Osteoblast (primary cell): Measurements from ENCODE around the gene TLK1. TPM values are rescaled to one million over a fixed set of nuclear protein-coding genes. Genes with fewer than 3 reads are reported as not detected.

Experiments
- DNase-seq: peaks from one replicate; pipeline ENCODE4 v3.0.0; 2011; ENCODE audit warnings: low spot score, mixed read lengths; ENCODE audit not compliant: insufficient read length; ENCODE audit errors: missing footprints
- H2AFZ ChIP-seq: 2 replicates; pipeline ENCODE4 v1.6.0; 2011; ENCODE audit warnings: mild to moderate bottlenecking, low read length
- H3K27ac ChIP-seq: 2 replicates; pipeline ENCODE4 v1.5.1; 2011; ENCODE audit warnings: mild to moderate bottlenecking, low read depth, low read length, moderate library complexity
- H3K27me3 ChIP-seq: 2 replicates; pipeline ENCODE4 v1.6.0; 2012; ENCODE audit warnings: mild to moderate bottlenecking, control low read depth, inconsistent platforms, low read length, moderate library complexity; ENCODE audit not compliant: insufficient read depth
- H3K36me3 ChIP-seq: 2 replicates; pipeline ENCODE4 v1.5.1; 2011; ENCODE audit warnings: mild to moderate bottlenecking, low read length, control low read depth, moderate library complexity; ENCODE audit not compliant: insufficient read depth
- H3K4me1 ChIP-seq: 2 replicates; pipeline ENCODE4 v1.5.1; 2011; ENCODE audit warnings: mild to moderate bottlenecking, low read length, control low read depth, moderate library complexity; ENCODE audit not compliant: insufficient read depth
- H3K4me2 ChIP-seq: 2 replicates; pipeline ENCODE4 v1.6.0; 2011; ENCODE audit warnings: mild to moderate bottlenecking, low read length; ENCODE audit not compliant: insufficient read depth
- H3K4me3 ChIP-seq: fragments of 200-600 bp; sonication (generic); 3 replicates; pipeline ENCODE4 v1.5.1; 2012; ENCODE audit warnings: mild to moderate bottlenecking, low read length, inconsistent platforms; ENCODE audit not compliant: insufficient read depth
- H3K79me2 ChIP-seq: 2 replicates; pipeline ENCODE4 v1.6.0; 2012; ENCODE audit warnings: mild to moderate bottlenecking, low read length, control low read depth, inconsistent platforms; ENCODE audit not compliant: insufficient read depth
- H3K9me3 ChIP-seq: 2 replicates; pipeline ENCODE4 v1.5.1; 2011; ENCODE audit warnings: low read depth, low read length, control low read depth
- H4K20me1 ChIP-seq: 2 replicates; pipeline ENCODE4 v1.6.0; 2012; ENCODE audit warnings: mild to moderate bottlenecking, low read length, control low read depth; ENCODE audit not compliant: insufficient read depth
- CTCF ChIP-seq: IDR thresholded peaks from 2 replicates; pipeline ENCODE4 v1.5.1; 2011; ENCODE audit warnings: mild to moderate bottlenecking, low read depth, low read length, moderate library complexity; ENCODE audit errors: extremely low read depth
- total RNA-seq: library from RNA; depleted of rRNA; stranded (reverse); fragments of >200 nt; gene quantifications from 2 replicates; pipeline ENCODE4 v1.2.3, GENCODE V29; 2012

TLK1 gene
- total RNA-seq, 1 donor: 22.1 TPM

GRCh38 chr2:171206422-171207115 lies 45.9 kb upstream of the TLK1 start:
- H3K36me3 ChIP-seq: no peaks in the 10 kb centered on the region
- H2AFZ ChIP-seq: no peak overlapping the region
- no peak overlapping the region for H3K4me2 ChIP-seq
- no peak for DNase-seq
- H3K4me3 ChIP-seq: no peak overlapping the region
- H4K20me1 ChIP-seq: no peaks in the 10 kb centered on the region
- no peaks in the 10 kb centered on the region for H3K4me1 ChIP-seq
- no peaks in the 10 kb centered on the region for H3K79me2 ChIP-seq
- no peaks in the 10 kb centered on the region for H3K27me3 ChIP-seq
- no peaks in the 10 kb centered on the region for H3K9me3 ChIP-seq
- no peak for TF ChIP-seq CTCF
- no peak overlapping the region for H3K27ac ChIP-seq

DNA sequence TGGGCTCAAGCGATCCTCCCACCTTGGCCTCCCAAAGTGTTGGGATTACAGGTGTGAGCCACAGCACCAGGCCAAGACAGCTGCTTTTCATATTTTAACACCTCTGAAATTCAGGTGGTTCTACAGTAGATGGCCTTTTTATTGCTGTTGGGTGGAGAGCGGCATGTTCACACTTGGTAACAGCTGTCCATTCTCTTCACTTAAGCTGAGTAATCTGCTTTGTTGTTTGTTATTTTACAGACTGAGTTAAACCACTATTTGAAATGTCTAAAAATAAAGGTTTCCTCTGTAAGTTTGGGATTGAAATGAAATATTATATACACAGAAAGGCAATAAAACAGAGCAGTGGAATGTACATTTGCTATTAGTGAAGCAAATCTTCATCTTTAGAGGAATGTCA lies 44.9 kb upstream of the TLK1 start:
- Histone ChIP-seq H3K27ac (no peak overlapping the region), H2AFZ (no peak overlapping the region), H3K4me1 (no peaks in the 10 kb centered on the region), H3K79me2 (no peaks in the 10 kb centered on the region), H3K4me2 (no peak overlapping the region), H3K27me3 (no peaks in the 10 kb centered on the region), H3K36me3 (no peaks in the 10 kb centered on the region), H3K9me3 (no peaks in the 10 kb centered on the region), H3K4me3 (no peak overlapping the region), H4K20me1 (no peaks in the 10 kb centered on the region)
- no peak for DNase-seq
- no peak for TF ChIP-seq CTCF

DNA sequence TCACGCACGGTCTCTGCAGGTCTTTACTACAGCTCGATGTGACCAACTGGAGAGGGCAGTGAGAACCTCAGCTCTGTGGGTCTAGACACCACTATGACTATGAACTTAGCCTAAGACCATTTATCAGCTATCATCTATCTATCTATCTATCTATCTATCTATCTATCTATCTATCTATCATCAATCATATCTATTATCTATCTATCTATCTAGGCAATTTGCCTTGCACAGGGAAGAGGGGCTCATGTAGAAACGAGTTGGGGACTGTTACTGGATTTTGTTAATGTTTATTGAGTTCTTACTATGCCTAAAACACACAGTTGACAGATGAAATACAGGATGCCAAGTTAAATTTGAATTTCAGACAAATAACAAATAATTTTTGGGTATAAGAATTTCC lies 41.1 kb upstream of the TLK1 start:
- H4K20me1 ChIP-seq: no peaks in the 10 kb centered on the region
- H2AFZ ChIP-seq: no peak overlapping the region
- H3K4me2 ChIP-seq: no peak overlapping the region
- H3K27me3 ChIP-seq: no peaks in the 10 kb centered on the region
- TF ChIP-seq CTCF: no peak
- DNase-seq: no peak
- no peaks in the 10 kb centered on the region for H3K79me2 ChIP-seq
- no peaks in the 10 kb centered on the region for H3K4me1 ChIP-seq
- H3K27ac ChIP-seq: no peak overlapping the region
- no peak overlapping the region for H3K4me3 ChIP-seq
- H3K9me3 ChIP-seq: no peaks in the 10 kb centered on the region
- H3K36me3 ChIP-seq: no peaks in the 10 kb centered on the region

GRCh38 chr2:171201271-171201670 lies 40.6 kb upstream of the TLK1 start:
- Histone ChIP-seq H3K27ac (no peak overlapping the region), H3K36me3 (no peaks in the 10 kb centered on the region), H3K27me3 (no peaks in the 10 kb centered on the region), H3K4me1 (no peaks in the 10 kb centered on the region), H3K4me2 (no peak overlapping the region), H3K4me3 (no peak overlapping the region), H4K20me1 (no peaks in the 10 kb centered on the region), H3K9me3 (no peaks in the 10 kb centered on the region), H3K79me2 (no peaks in the 10 kb centered on the region), H2AFZ (no peak overlapping the region)
- DNase-seq: no peak
- TF ChIP-seq CTCF: no peak
